Posterior vena cava (tissue), 2 donors: ENCODE measurements around the gene SLC4A4. TPM values are rescaled to one million over a fixed set of nuclear protein-coding genes. Genes with fewer than 3 reads are reported as not detected.

Experiments
- DNase-seq: peaks from one replicate; pipeline ENCODE4 v3.0.0-alpha.2; 2020; ENCODE audit warnings: low spot score
- intact Hi-C, 2 donors: fragments of 100-400 bp; cut with DNase I; formaldehyde crosslinking; loops; one replicate each; pipeline versions ENCODE4 v1.14.1 to v1.14.2; 2022 to 2023
- total RNA-seq, 2 donors: library from RNA; stranded (reverse); fragmentation: NEBNext Ultra II Directional; extraction: Animal tissue kit (Norgen Biotek cat#: 25700); gene quantifications; one replicate each; pipeline ENCODE4 v1.2.1, GENCODE V29; 2021
- donor health status: DM: yes; HTN: yes; CAD: no.
- donor health status: DM: yes; HTN: yes; CAD: no.

SLC4A4 gene
- total RNA-seq, 2 donors from 2014 or later: 2.0 to 3.6 TPM

GRCh38 chr4:71518283-71518989 is 179.6 kb downstream of the SLC4A4 start:
- intact Hi-C loops: no loop called here
- peak; percentile 72 for DNase-seq

GRCh38 chr4:71520308-71520707 is 181.5 kb downstream of the SLC4A4 start:
- intact Hi-C loops: no loop called here
- no peak for DNase-seq

GRCh38 chr4:71520850-71521249 is 182.0 kb downstream of the SLC4A4 start:
- no peak for DNase-seq
- intact Hi-C loops: no loop called here

- intact Hi-C loops: no loop called here
- no peak for DNase-seq
Observed at GRCh38 chr4:71524756-71525155, 185.9 kb downstream of the SLC4A4 start.

GRCh38 chr4:71526637-71527406 is 188.0 kb downstream of the SLC4A4 start:
- DNase-seq: no peak
- intact Hi-C loops: no loop called here

- intact Hi-C loops: no loop called here
- DNase-seq: no peak
Observed at GRCh38 chr4:71532407-71532806, 193.6 kb downstream of the SLC4A4 start.

- intact Hi-C loops: no loop called here
- no peak for DNase-seq
Observed at GRCh38 chr4:71533121-71533520, 194.3 kb downstream of the SLC4A4 start.

- DNase-seq: no peak
Observed at GRCh38 chr4:71537551-71538065, 198.8 kb downstream of the SLC4A4 start.

GRCh38 chr4:71538528-71538927 is 199.7 kb downstream of the SLC4A4 start:
- intact Hi-C loops: no loop called here
- DNase-seq: no peak

More at GRCh38 chr4:71537551-71538065, 198.8 kb downstream of the SLC4A4 start:
- intact Hi-C loops: no loop called here

GRCh38 chr4:71540749-71541269 is 202.0 kb downstream of the SLC4A4 start:
- no peak for DNase-seq
- intact Hi-C loops: no loop called here

GRCh38 chr4:71541541-71541940 is 202.7 kb downstream of the SLC4A4 start:
- intact Hi-C loops: no loop called here
- no peak for DNase-seq

- no peak for DNase-seq
- intact Hi-C loops: no loop called here
Observed at GRCh38 chr4:71545168-71545567, 206.3 kb downstream of the SLC4A4 start.

- intact Hi-C loops: no loop called here
- no peak for DNase-seq
Observed at GRCh38 chr4:71549516-71550160, 210.8 kb downstream of the SLC4A4 start.

- intact Hi-C loops: no loop called here
- no peak for DNase-seq
Observed at GRCh38 chr4:71550220-71551165, 211.7 kb downstream of the SLC4A4 start.

- DNase-seq: no peak
- intact Hi-C loops: no loop called here
Observed at GRCh38 chr4:71553605-71554004, 214.8 kb downstream of the SLC4A4 start.

GRCh38 chr4:71554025-71554424 is 215.2 kb downstream of the SLC4A4 start:
- intact Hi-C loops: no loop called here

GRCh38 chr4:71558248-71558647 is 219.4 kb downstream of the SLC4A4 start:
- DNase-seq: no peak
- intact Hi-C loops: no loop called here

More at GRCh38 chr4:71554025-71554424, 215.2 kb downstream of the SLC4A4 start:
- no peak for DNase-seq

- intact Hi-C loops: no loop called here
- no peak for DNase-seq
Observed at GRCh38 chr4:71559957-71560571, 221.2 kb downstream of the SLC4A4 start.
